WTC11 (cell line): ENCODE measurements around the gene ZBTB4. TPM values are rescaled to one million over a fixed set of nuclear protein-coding genes. Genes with fewer than 3 reads are reported as not detected.
"Not testable (repeated sequence)": the region's sequence is repeated elsewhere in the genome, so short reads cannot be mapped to it uniquely, and the experiment has no call there.

Source experiments
- ATAC-seq: fragments of 200-7000 bp; cut with Tn5 transposase; 2 replicates; pipeline ENCODE4 v1.10.0; 2021; ENCODE audit warnings: mild to moderate bottlenecking, moderate library complexity
- CTCF ChIA-PET: fragments of 300-600 bp; sonication (Branson Sonifier 250); formaldehyde crosslinking; loops from one replicate; lab custom pipeline; 2021; ENCODE audit warnings: antibody characterized with exemption; lab: Charles Lee
- POLR2A ChIA-PET: fragments of 350-600 bp; sonication (Branson Sonifier 250); formaldehyde crosslinking; loops from one replicate; lab custom pipeline; 2021; ENCODE audit warnings: antibody characterized with exemption; lab: Charles Lee
- DNase-seq: peaks from one replicate; pipeline ENCODE4 v3.0.0; 2021; ENCODE audit warnings: low spot score
- H3K27ac Mint-ChIP-seq: 2 replicates; pipeline ENCODE4 v1.8.0; 2021; ENCODE audit warnings: mixed read lengths
- H3K27me3 Mint-ChIP-seq: 2 replicates; pipeline ENCODE4 v1.8.0; 2021; ENCODE audit warnings: low read depth, mild to moderate bottlenecking, moderate library complexity, mixed read lengths
- H3K36me3 Mint-ChIP-seq: 2 replicates; pipeline ENCODE4 v1.8.0; 2021; ENCODE audit warnings: mixed read lengths
- H3K4me1 Mint-ChIP-seq: 2 replicates; pipeline ENCODE4 v1.8.0; 2022; ENCODE audit warnings: mixed read lengths
- H3K4me3 Mint-ChIP-seq: 2 replicates; pipeline ENCODE4 v1.8.0; 2021; ENCODE audit warnings: mild to moderate bottlenecking, moderate library complexity, mixed read lengths
- H3K9me3 Mint-ChIP-seq: 2 replicates; pipeline ENCODE4 v1.8.0; 2021; ENCODE audit warnings: mixed read lengths
- ARID4B ChIP-seq: sonication (generic); formaldehyde crosslinking; IDR thresholded peaks from 2 replicates; pipeline ENCODE4 v1.8.0; 2023; ENCODE audit warnings: missing genetic modification reagents, mild to moderate bottlenecking, borderline replicate concordance
- E2F4 ChIP-seq: sonication (generic); formaldehyde crosslinking; IDR thresholded peaks from 2 replicates; pipeline ENCODE4 v1.8.1; 2022; ENCODE audit warnings: low read depth, mild to moderate bottlenecking, moderate library complexity, missing genetic modification reagents, borderline replicate concordance
- GABPB1 ChIP-seq: sonication (generic); formaldehyde crosslinking; IDR thresholded peaks from 2 replicates; pipeline ENCODE4 v1.8.1; 2023; ENCODE audit warnings: mild to moderate bottlenecking, missing genetic modification reagents
- NFATC4 ChIP-seq: fragments of 250-450 bp; sonication (Bioruptor Pico); IDR thresholded peaks from 2 replicates; pipeline ENCODE4 v1.9.0; 2021; ENCODE audit warnings: mild to moderate bottlenecking
- NFYB ChIP-seq: sonication (generic); formaldehyde crosslinking; conservative IDR thresholded peaks from 2 replicates; pipeline ENCODE4 v1.8.0; 2022; ENCODE audit warnings: low read depth, missing genetic modification reagents
- NR1H2 ChIP-seq: sonication (generic); formaldehyde crosslinking; IDR thresholded peaks from 2 replicates; pipeline ENCODE4 v1.9.0; 2021; ENCODE audit warnings: mild to moderate bottlenecking, moderate library complexity, missing genetic modification reagents
- NR2C2 ChIP-seq: sonication (generic); formaldehyde crosslinking; IDR thresholded peaks from 2 replicates; pipeline ENCODE4 v1.8.0; 2022; ENCODE audit warnings: mild to moderate bottlenecking, missing genetic modification reagents
- SMAD3 ChIP-seq: sonication (generic); formaldehyde crosslinking; IDR thresholded peaks from 2 replicates; pipeline ENCODE4 v1.8.0; 2022; ENCODE audit warnings: missing genetic modification reagents, mild to moderate bottlenecking, borderline replicate concordance
- TCF7 ChIP-seq: sonication (generic); formaldehyde crosslinking; IDR thresholded peaks from 2 replicates; pipeline ENCODE4 v1.8.0; 2022; ENCODE audit warnings: mild to moderate bottlenecking, low read depth, missing genetic modification reagents, moderate library complexity
- TEAD1 ChIP-seq: sonication (generic); formaldehyde crosslinking; IDR thresholded peaks from 2 replicates; pipeline ENCODE4 v1.8.0; 2022; ENCODE audit warnings: mild to moderate bottlenecking, missing genetic modification reagents
- ZNF219 ChIP-seq: sonication (generic); formaldehyde crosslinking; IDR thresholded peaks from 2 replicates; pipeline ENCODE4 v1.8.0; 2023; ENCODE audit warnings: missing genetic modification reagents, mild to moderate bottlenecking, borderline replicate concordance
- ZNF263 ChIP-seq: sonication (generic); formaldehyde crosslinking; IDR thresholded peaks from 2 replicates; pipeline ENCODE4 v1.8.1; 2022; ENCODE audit warnings: low read depth, mild to moderate bottlenecking, moderate library complexity, missing genetic modification reagents
- ZNF396 ChIP-seq: fragments of 250-450 bp; sonication (Bioruptor Pico); IDR thresholded peaks from 2 replicates; pipeline ENCODE4 v1.8.0; 2021; ENCODE audit warnings: mild to moderate bottlenecking, moderate library complexity, borderline replicate concordance
- total RNA-seq: library from RNA; stranded (reverse); gene quantifications from 3 replicates; pipeline ENCODE4 v1.2.3, GENCODE V29; 2021
- TF ChIP-seq, protein P1 (sequence below): fragments of 250-450 bp; sonication (Bioruptor Pico); IDR thresholded peaks from 2 replicates; pipeline ENCODE4 v1.8.0; 2021; ENCODE audit warnings: mild to moderate bottlenecking
- TF ChIP-seq, protein P2 (sequence below): fragments of 200-600 bp; IDR thresholded peaks from 2 replicates; pipeline ENCODE4 v1.8.0; 2022; ENCODE audit warnings: antibody characterized with exemption
- TF ChIP-seq, protein P3 (sequence below): sonication (generic); formaldehyde crosslinking; IDR thresholded peaks from 2 replicates; pipeline ENCODE4 v1.8.1; 2022; ENCODE audit warnings: missing genetic modification reagents, borderline replicate concordance

The ZBTB4 gene
- total RNA-seq, 1 experiment from 2014 or later: 14.6 TPM

- no peak for ATAC-seq
- Mint-ChIP-seq H3K4me1 (peaks cover 10% of the 10 kb centered on the region), H3K27ac (no peak overlapping the region), H3K36me3 (no peaks in the 10 kb centered on the region), H3K27me3 (no peaks in the 10 kb centered on the region), H3K4me3 (no peak overlapping the region), H3K9me3 (no peaks in the 10 kb centered on the region)
- CTCF ChIA-PET: interaction anchor here (1.4 kb wide), 1 partner anchor 30 kb away, joined by 3 read pairs; no protein-coding TSS in a partner anchor
- TF ChIP-seq ZNF219: no peak
- TF ChIP-seq NFYB (CRISPR knock-in tag): no peak
- TF ChIP-seq GABPB1: no peak
- TF ChIP-seq TEAD1 (CRISPR knock-in tag): no peak
- no peak for TF ChIP-seq ZNF263 (CRISPR knock-in tag)
- no peak for TF ChIP-seq TCF7 (CRISPR knock-in tag)
- no peak for TF ChIP-seq ARID4B (CRISPR knock-in tag)
- no peak for TF ChIP-seq NFATC4 (CRISPR knock-in tag)
- no peak for TF ChIP-seq NR2C2
- no peak for TF ChIP-seq ZNF396 (CRISPR knock-in tag)
- TF ChIP-seq NR1H2 (CRISPR knock-in tag): no peak
- TF ChIP-seq, protein P1, sequence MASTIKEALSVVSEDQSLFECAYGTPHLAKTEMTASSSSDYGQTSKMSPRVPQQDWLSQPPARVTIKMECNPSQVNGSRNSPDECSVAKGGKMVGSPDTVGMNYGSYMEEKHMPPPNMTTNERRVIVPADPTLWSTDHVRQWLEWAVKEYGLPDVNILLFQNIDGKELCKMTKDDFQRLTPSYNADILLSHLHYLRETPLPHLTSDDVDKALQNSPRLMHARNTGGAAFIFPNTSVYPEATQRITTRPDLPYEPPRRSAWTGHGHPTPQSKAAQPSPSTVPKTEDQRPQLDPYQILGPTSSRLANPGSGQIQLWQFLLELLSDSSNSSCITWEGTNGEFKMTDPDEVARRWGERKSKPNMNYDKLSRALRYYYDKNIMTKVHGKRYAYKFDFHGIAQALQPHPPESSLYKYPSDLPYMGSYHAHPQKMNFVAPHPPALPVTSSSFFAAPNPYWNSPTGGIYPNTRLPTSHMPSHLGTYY (CRISPR knock-in tag): no peak
- TF ChIP-seq, protein P2, sequence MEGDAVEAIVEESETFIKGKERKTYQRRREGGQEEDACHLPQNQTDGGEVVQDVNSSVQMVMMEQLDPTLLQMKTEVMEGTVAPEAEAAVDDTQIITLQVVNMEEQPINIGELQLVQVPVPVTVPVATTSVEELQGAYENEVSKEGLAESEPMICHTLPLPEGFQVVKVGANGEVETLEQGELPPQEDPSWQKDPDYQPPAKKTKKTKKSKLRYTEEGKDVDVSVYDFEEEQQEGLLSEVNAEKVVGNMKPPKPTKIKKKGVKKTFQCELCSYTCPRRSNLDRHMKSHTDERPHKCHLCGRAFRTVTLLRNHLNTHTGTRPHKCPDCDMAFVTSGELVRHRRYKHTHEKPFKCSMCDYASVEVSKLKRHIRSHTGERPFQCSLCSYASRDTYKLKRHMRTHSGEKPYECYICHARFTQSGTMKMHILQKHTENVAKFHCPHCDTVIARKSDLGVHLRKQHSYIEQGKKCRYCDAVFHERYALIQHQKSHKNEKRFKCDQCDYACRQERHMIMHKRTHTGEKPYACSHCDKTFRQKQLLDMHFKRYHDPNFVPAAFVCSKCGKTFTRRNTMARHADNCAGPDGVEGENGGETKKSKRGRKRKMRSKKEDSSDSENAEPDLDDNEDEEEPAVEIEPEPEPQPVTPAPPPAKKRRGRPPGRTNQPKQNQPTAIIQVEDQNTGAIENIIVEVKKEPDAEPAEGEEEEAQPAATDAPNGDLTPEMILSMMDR: no peak
- no peak for TF ChIP-seq E2F4
- no peak for TF ChIP-seq SMAD3
- TF ChIP-seq, protein P3, sequence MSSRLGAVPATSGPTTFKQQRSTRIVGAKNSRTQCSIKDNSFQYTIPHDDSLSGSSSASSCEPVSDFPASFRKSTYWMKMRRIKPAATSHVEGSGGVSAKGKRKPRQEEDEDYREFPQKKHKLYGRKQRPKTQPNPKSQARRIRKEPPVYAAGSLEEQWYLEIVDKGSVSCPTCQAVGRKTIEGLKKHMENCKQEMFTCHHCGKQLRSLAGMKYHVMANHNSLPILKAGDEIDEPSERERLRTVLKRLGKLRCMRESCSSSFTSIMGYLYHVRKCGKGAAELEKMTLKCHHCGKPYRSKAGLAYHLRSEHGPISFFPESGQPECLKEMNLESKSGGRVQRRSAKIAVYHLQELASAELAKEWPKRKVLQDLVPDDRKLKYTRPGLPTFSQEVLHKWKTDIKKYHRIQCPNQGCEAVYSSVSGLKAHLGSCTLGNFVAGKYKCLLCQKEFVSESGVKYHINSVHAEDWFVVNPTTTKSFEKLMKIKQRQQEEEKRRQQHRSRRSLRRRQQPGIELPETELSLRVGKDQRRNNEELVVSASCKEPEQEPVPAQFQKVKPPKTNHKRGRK: no peak
- DNase-seq: no peak
- POLR2A ChIA-PET: no interaction called here
Measured at GRCh38 chr17:7471729-7472128, 7.7 kb downstream of the ZBTB4 start.

DNA sequence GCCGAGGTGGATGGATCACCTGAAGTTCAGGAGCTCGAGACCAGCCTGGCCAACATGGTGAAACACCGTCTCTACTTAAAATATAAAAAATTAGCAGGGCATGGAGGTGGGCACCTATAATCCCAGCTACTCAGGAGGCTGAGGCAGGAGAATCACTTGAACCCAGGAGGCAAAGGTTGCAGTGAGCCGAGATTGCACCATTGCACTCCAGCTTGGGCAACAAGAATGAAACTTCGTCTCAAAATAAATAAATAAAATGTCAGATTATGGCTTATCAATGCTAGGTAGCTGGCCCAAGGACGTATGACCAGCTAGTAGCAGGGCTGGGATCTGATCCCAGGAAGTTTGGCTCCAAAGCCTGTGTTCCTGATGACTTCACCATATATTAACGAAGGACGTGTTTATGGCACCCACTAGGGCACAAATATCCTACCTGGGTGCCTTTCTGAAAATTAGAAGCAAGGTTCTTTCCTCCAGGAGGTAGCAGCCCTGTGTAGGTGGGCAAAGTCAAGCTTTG, 8.9 kb downstream of the ZBTB4 start:
- H3K9me3 Mint-ChIP-seq, H3K4me3 Mint-ChIP-seq, H3K27me3 Mint-ChIP-seq, H3K27ac Mint-ChIP-seq, ATAC-seq, H3K36me3 Mint-ChIP-seq, POLR2A ChIA-PET, H3K4me1 Mint-ChIP-seq, DNase-seq: not testable (repeated sequence)
- CTCF ChIA-PET: interaction anchor here (1.4 kb wide), 1 partner anchor 29 kb away, joined by 3 read pairs; no protein-coding TSS in a partner anchor

DNA sequence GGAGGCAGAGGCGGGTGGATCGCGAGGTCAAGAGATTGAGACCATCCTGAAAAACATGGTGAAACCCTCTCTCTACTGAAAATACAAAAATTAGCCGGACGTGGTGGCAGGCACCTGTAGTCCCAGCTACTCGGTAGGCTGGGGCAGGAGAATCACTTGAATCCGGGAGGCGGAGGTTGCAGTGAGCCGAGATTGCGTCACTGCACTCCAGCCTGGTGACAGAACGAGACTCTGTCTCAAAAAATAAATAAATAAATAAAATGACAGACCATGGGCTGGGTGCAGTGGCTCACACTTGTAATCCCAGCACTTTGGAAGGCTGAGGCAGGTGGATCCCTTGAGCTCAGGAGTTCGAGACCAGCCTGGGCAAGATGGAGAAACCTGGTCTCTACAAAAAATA, 9.6 kb downstream of the ZBTB4 start:
- H3K27ac Mint-ChIP-seq, CTCF ChIA-PET, H3K36me3 Mint-ChIP-seq, POLR2A ChIA-PET, DNase-seq, H3K4me1 Mint-ChIP-seq, ATAC-seq, H3K9me3 Mint-ChIP-seq, H3K4me3 Mint-ChIP-seq, H3K27me3 Mint-ChIP-seq: not testable (repeated sequence)
